ENCODE results near the gene TRABD2B.

TRABD2B gene

DNA sequence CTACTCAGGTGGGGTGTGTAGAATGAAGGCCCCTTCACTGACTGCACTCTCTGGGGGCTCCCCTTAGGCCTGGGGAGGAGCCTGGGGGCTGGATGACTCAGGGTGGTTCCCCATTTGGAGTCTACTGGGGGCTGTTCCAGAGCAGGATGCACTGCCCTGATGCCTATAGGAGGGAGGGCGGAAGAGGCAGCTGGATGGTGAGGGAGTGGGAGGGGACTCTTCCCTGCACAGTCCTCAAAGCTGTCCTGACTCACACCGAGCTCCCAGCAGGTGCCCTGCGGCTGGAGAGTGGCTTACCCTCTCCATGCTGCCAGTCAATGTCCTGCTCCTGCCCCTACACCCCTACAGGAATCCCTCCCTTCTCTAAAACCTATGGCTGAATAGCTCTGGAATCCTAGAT lies 204.4 kb downstream of the TRABD2B start:
- no peaks in the 10 kb centered on the region for H3K4me1 ChIP-seq (ENCODE audit: control insufficient read depth in 1 of 2, insufficient read depth in 2 of 2, low read length in 2 of 2)

DNA sequence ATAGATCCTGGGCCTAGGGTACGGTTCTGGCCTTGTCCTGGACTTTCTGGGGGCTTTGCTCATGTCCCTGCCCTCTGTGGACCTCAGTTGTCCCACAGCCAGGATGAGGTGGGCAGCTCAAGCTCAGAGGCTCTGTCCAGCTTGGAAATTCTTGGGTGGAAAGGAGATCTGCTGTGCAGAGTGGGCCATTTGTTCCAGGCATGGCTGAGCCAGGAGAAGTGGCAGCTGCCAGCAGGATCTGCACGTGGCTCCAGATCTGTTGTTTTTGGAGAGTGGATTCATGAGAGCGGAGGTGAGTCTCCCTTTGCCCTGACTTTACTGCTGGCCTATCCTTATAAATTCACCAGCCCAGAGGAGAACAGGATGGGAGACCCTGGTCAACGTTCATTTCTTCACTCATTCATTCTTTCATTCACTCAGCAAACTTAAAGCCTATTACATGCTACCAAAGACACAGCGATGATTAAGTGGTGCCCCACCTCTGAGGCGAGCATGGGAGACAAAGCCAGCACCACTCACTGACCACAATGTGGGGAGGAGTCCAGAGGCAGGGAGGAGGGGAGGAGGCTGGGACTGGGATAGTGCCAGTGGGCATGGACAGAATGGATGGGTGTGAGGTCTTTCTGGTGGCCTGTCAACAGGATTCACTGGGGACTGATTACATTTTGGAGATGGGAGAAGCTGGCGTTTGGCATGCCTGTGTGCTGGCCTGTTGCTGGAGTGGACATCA lies 205.1 kb downstream of the TRABD2B start:
- Histone ChIP-seq H3K27me3 (ENCODE audit: control insufficient read depth in 1 of 2, insufficient read depth in 2 of 2, low read length in 2 of 2) (no peaks in the 10 kb centered on the region), H3K4me3 (ENCODE audit: low read depth in 1 of 2, low read length in 2 of 2) (no peak overlapping the region), H3K36me3 (ENCODE audit: control insufficient read depth in 1 of 2, insufficient read depth in 2 of 2, low read length in 2 of 2) (no peaks in the 10 kb centered on the region), H3K4me1 (ENCODE audit: control insufficient read depth in 1 of 2, insufficient read depth in 2 of 2, low read length in 2 of 2) (no peaks in the 10 kb centered on the region), H3K27ac (ENCODE audit: low read depth, low read length) (no peak overlapping the region), H3K9me3 (ENCODE audit: control insufficient read depth in 1 of 2, low read length in 2 of 2) (no peaks in the 10 kb centered on the region), H3K9ac (ENCODE audit: low read depth in 1 of 2, low read length in 2 of 2) (no peak overlapping the region)

More for the DNA sequence above, 204.4 kb downstream of the TRABD2B start:
- Histone ChIP-seq H3K27ac (ENCODE audit: low read depth, low read length) (no peak overlapping the region), H3K9me3 (ENCODE audit: control insufficient read depth in 1 of 2, low read length in 2 of 2) (no peaks in the 10 kb centered on the region), H3K9ac (ENCODE audit: low read depth in 1 of 2, low read length in 2 of 2) (no peak overlapping the region), H3K36me3 (ENCODE audit: control insufficient read depth in 1 of 2, insufficient read depth in 2 of 2, low read length in 2 of 2) (no peaks in the 10 kb centered on the region), H3K27me3 (ENCODE audit: control insufficient read depth in 1 of 2, insufficient read depth in 2 of 2, low read length in 2 of 2) (no peaks in the 10 kb centered on the region), H3K4me3 (ENCODE audit: low read depth in 1 of 2, low read length in 2 of 2) (no peak overlapping the region)

DNA sequence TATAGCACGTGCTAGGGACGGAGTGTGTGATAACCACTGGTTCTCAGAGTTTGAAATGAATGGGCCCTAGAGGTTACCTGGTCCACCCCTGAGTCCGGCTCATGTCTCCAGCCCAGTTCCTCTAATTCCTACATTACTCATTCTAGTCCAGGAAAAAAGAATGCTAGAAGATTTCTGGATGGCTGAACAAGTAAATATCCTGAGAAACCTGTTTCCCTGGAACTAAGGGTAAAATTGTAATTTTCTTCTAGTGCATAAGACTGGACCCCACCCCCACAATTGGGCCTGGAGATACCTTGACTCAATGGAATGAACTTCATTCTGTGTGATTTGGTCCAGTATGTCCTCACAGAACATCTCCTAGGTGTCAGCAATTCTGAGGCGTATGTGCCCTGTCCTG lies 208.4 kb downstream of the TRABD2B start:
- Histone ChIP-seq H3K9me3 (ENCODE audit: control insufficient read depth in 1 of 2, low read length in 2 of 2) (no peaks in the 10 kb centered on the region), H3K4me1 (ENCODE audit: control insufficient read depth in 1 of 2, insufficient read depth in 2 of 2, low read length in 2 of 2) (peaks cover 4 to 5% of the 10 kb centered on the region in 2 donors)

DNA sequence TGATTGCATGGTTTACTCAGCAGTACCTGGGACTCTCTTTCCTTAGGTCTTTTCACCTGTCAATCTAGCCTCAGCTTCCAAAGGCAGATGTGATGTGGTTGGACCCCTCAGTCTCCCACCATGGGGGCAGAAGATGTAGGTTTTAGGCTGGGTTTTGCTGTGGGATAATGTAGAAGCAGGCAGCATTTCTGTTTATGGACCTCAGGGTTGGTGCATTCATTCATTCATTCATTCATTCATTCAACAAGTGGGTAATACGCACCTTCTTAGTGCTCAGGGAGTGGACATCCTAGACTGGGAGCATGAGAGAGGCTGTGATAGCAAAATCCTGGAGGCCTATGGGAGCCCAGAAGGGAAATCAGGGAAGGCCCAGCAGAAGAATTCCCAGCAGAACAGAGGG lies 209.6 kb downstream of the TRABD2B start:
- Histone ChIP-seq H3K4me3 (ENCODE audit: low read depth in 1 of 2, low read length in 2 of 2) (no peak overlapping the region), H3K27me3 (ENCODE audit: control insufficient read depth in 1 of 2, insufficient read depth in 2 of 2, low read length in 2 of 2) (no peaks in the 10 kb centered on the region), H3K27ac (ENCODE audit: low read depth, low read length) (no peak overlapping the region), H3K9me3 (ENCODE audit: control insufficient read depth in 1 of 2, low read length in 2 of 2) (no peaks in the 10 kb centered on the region), H3K9ac (ENCODE audit: low read depth in 1 of 2, low read length in 2 of 2) (no peak overlapping the region), H3K4me1 (ENCODE audit: control insufficient read depth in 1 of 2, insufficient read depth in 2 of 2, low read length in 2 of 2) (peaks cover 4 to 5% of the 10 kb centered on the region in 2 donors), H3K36me3 (ENCODE audit: control insufficient read depth in 1 of 2, insufficient read depth in 2 of 2, low read length in 2 of 2) (no peaks in the 10 kb centered on the region)

More for the DNA sequence above, 208.4 kb downstream of the TRABD2B start:
- no peak overlapping the region for H3K9ac ChIP-seq (ENCODE audit: low read depth in 1 of 2, low read length in 2 of 2)
- no peaks in the 10 kb centered on the region for H3K27me3 ChIP-seq (ENCODE audit: control insufficient read depth in 1 of 2, insufficient read depth in 2 of 2, low read length in 2 of 2)
- no peak overlapping the region for H3K27ac ChIP-seq (ENCODE audit: low read depth, low read length)
- H3K36me3 ChIP-seq (ENCODE audit: control insufficient read depth in 1 of 2, insufficient read depth in 2 of 2, low read length in 2 of 2): no peaks in the 10 kb centered on the region
- H3K4me3 ChIP-seq (ENCODE audit: low read depth in 1 of 2, low read length in 2 of 2): no peak overlapping the region

DNA sequence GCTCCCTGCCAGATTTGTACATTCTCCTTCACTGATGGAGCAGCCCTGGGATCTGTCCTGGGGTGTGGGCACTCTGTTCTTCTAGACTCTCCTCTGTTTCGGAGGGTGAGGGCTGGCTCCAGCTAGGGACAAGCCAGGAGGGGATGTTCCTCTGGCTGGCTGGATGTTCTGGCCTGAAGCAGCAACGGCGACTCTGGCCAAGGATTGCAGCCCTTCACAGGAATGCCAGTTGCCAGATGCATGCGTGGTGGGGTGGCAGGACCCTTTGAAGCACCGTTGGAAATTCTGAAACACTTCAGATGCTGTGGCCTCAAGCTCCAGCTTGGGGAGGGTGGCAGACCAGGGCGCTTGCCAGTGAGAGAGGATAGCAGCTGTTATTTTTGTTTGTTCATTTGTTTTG lies 210.9 kb downstream of the TRABD2B start:
- H3K9me3 ChIP-seq (ENCODE audit: control insufficient read depth in 1 of 2, low read length in 2 of 2): no peaks in the 10 kb centered on the region
- no peaks in the 10 kb centered on the region for H3K36me3 ChIP-seq (ENCODE audit: control insufficient read depth in 1 of 2, insufficient read depth in 2 of 2, low read length in 2 of 2)
- H3K9ac ChIP-seq (ENCODE audit: low read depth in 1 of 2, low read length in 2 of 2): no peak overlapping the region
- H3K4me3 ChIP-seq (ENCODE audit: low read depth in 1 of 2, low read length in 2 of 2): no peak overlapping the region
- H3K27me3 ChIP-seq (ENCODE audit: control insufficient read depth in 1 of 2, insufficient read depth in 2 of 2, low read length in 2 of 2): no peaks in the 10 kb centered on the region
- H3K27ac ChIP-seq (ENCODE audit: low read depth, low read length): no peak overlapping the region
- H3K4me1 ChIP-seq (ENCODE audit: control insufficient read depth in 1 of 2, insufficient read depth in 2 of 2, low read length in 2 of 2): peaks cover 4 to 5% of the 10 kb centered on the region in 2 donors

DNA sequence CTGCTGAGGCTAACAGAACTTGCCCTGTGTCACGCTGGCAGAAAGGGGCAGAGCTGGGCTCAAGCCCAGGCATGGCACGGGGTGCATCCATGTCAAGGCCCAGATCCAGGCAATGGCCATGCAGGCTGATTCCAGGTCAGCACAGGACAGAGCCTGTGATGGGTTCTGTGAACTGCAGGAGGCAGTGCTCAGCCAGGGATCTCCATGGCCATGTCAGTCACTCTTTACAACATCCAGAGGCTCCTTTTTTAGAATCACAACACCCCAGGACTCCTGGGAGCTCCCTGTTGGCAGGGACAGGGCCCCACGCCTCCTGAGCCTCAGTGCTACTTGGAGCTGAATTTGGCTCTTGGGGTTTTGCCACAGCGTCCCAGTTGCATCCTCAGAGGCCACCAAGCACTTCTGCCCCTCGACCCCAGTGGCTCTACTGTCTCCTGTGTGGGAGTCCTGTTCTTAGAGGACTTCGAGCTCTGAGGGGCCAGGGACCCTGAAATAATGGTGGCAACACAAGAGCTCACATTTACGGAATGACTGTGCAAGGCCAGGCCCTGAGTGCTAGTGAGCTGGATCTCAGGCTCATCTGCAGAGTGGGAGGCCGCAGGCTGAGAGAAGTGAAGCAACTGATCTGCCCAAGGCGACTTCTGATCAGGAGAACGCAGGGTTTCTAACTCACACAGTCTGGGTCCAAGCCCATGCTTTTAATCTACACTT lies 211.5 kb downstream of the TRABD2B start:
- Histone ChIP-seq H3K27me3 (ENCODE audit: control insufficient read depth in 1 of 2, insufficient read depth in 2 of 2, low read length in 2 of 2) (no peaks in the 10 kb centered on the region), H3K4me3 (ENCODE audit: low read depth in 1 of 2, low read length in 2 of 2) (no peak overlapping the region), H3K36me3 (ENCODE audit: control insufficient read depth in 1 of 2, insufficient read depth in 2 of 2, low read length in 2 of 2) (no peaks in the 10 kb centered on the region), H3K9me3 (ENCODE audit: control insufficient read depth in 1 of 2, low read length in 2 of 2) (no peaks in the 10 kb centered on the region), H3K9ac (ENCODE audit: low read depth in 1 of 2, low read length in 2 of 2) (no peak overlapping the region), H3K27ac (ENCODE audit: low read depth, low read length) (no peak overlapping the region), H3K4me1 (ENCODE audit: control insufficient read depth in 1 of 2, insufficient read depth in 2 of 2, low read length in 2 of 2) (peaks cover 4 to 5% of the 10 kb centered on the region in 2 donors)

DNA sequence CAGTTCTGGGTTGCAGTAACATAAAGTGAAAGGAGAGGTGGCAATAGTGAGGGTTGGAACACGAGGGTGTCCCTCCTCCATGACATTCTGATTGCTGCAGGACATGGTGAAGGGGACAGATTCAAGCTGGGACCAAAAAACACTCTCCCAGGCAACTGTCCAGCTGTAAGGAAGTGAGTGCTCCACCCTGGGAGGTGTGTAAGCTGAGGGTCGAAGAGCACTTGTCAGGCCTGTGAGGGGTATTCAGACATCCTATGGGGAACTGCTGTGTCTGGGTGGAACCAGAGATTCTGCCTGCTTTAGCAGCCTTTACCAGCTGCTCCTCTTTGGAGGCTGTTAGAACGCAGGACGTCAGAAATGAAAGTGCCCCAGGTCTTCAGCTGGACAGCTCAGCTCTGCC lies 212.1 kb downstream of the TRABD2B start:
- no peak overlapping the region for H3K27ac ChIP-seq (ENCODE audit: low read depth, low read length)
- H3K9ac ChIP-seq (ENCODE audit: low read depth in 1 of 2, low read length in 2 of 2): no peak overlapping the region
- H3K36me3 ChIP-seq (ENCODE audit: control insufficient read depth in 1 of 2, insufficient read depth in 2 of 2, low read length in 2 of 2): no peaks in the 10 kb centered on the region
- H3K27me3 ChIP-seq (ENCODE audit: control insufficient read depth in 1 of 2, insufficient read depth in 2 of 2, low read length in 2 of 2): no peaks in the 10 kb centered on the region
- peaks cover 4 to 5% of the 10 kb centered on the region in 2 donors for H3K4me1 ChIP-seq (ENCODE audit: control insufficient read depth in 1 of 2, insufficient read depth in 2 of 2, low read length in 2 of 2)
- H3K4me3 ChIP-seq (ENCODE audit: low read depth in 1 of 2, low read length in 2 of 2): no peak overlapping the region
- H3K9me3 ChIP-seq (ENCODE audit: control insufficient read depth in 1 of 2, low read length in 2 of 2): no peaks in the 10 kb centered on the region

DNA sequence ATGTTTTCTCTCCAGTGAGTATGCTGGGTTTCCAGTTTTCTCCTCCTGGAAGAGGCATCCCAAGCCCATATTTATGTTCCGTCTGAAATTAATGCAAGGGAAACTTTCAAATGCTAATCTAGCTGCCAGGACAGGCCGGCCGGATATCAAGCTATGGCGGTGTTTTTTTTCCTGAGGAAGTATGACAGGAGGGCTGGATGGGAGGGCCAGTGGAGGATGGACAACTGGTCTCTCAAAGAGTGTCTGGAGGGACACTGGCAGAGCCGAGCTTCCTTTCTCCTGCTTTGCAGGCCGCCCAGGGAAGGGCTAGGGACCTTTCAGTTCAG lies 212.7 kb downstream of the TRABD2B start:
- Histone ChIP-seq H3K27ac (ENCODE audit: low read depth, low read length) (no peak overlapping the region), H3K4me1 (ENCODE audit: control insufficient read depth in 1 of 2, insufficient read depth in 2 of 2, low read length in 2 of 2) (peaks cover 4 to 5% of the 10 kb centered on the region in 2 donors)

DNA sequence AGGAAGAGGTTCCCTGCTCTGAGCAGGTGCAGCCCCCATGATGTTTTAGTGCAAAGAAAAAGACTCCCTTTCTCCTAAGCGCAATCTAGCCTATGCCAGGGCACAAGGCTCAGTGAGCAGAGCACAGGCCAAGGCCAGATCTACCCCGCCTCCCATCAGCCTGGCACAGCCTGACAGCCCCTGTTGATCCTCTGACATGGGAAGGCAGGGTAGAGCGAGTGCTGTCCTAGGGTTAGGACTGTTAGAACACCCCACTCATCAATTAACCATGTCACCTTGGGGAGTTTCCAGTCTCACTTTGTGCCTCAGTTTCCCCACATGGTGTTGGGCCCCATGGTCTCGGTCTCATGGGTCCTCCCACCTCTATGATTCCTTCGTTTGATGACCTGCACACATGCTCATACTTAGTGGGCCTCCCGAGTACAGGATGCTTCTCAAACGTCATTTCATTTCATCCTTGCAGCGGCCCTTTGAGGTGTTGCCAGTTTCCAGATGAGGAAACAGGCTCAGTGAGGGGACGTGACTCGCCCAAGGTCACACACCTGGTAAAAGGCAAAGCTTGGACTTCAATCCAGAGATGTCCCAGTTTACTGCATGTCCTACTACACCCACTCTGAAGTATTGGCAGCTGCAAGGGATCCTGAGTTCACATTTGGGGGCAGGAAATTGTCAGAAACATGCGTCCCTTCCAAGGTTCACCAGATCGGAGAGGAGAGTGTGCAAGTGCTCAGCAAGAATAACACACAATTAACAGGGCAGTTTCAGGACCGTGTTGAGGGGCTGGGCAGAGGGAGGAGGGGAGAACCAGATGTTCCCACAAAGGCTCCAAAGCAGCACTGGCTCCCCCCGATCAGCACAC lies 213.3 kb downstream of the TRABD2B start:
- H3K9ac ChIP-seq (ENCODE audit: low read depth in 1 of 2, low read length in 2 of 2): no peak overlapping the region
- H3K4me1 ChIP-seq (ENCODE audit: control insufficient read depth in 1 of 2, insufficient read depth in 2 of 2, low read length in 2 of 2): peaks cover 4 to 5% of the 10 kb centered on the region in 2 donors
- H3K27me3 ChIP-seq (ENCODE audit: control insufficient read depth in 1 of 2, insufficient read depth in 2 of 2, low read length in 2 of 2): no peaks in the 10 kb centered on the region
- no peaks in the 10 kb centered on the region for H3K9me3 ChIP-seq (ENCODE audit: control insufficient read depth in 1 of 2, low read length in 2 of 2)
- no peak overlapping the region for H3K4me3 ChIP-seq (ENCODE audit: low read depth in 1 of 2, low read length in 2 of 2)
- H3K36me3 ChIP-seq (ENCODE audit: control insufficient read depth in 1 of 2, insufficient read depth in 2 of 2, low read length in 2 of 2): no peaks in the 10 kb centered on the region
- H3K27ac ChIP-seq (ENCODE audit: low read depth, low read length): no peak overlapping the region

More for the DNA sequence above, 212.7 kb downstream of the TRABD2B start:
- Histone ChIP-seq H3K4me3 (ENCODE audit: low read depth in 1 of 2, low read length in 2 of 2) (no peak overlapping the region), H3K36me3 (ENCODE audit: control insufficient read depth in 1 of 2, insufficient read depth in 2 of 2, low read length in 2 of 2) (no peaks in the 10 kb centered on the region), H3K27me3 (ENCODE audit: control insufficient read depth in 1 of 2, insufficient read depth in 2 of 2, low read length in 2 of 2) (no peaks in the 10 kb centered on the region), H3K9ac (ENCODE audit: low read depth in 1 of 2, low read length in 2 of 2) (no peak overlapping the region), H3K9me3 (ENCODE audit: control insufficient read depth in 1 of 2, low read length in 2 of 2) (no peaks in the 10 kb centered on the region)

All from duodenal mucosa (tissue), 2 donors.